Measurements from ENCODE around the gene RGS13.

- TF ChIP-seq, protein P1, sequence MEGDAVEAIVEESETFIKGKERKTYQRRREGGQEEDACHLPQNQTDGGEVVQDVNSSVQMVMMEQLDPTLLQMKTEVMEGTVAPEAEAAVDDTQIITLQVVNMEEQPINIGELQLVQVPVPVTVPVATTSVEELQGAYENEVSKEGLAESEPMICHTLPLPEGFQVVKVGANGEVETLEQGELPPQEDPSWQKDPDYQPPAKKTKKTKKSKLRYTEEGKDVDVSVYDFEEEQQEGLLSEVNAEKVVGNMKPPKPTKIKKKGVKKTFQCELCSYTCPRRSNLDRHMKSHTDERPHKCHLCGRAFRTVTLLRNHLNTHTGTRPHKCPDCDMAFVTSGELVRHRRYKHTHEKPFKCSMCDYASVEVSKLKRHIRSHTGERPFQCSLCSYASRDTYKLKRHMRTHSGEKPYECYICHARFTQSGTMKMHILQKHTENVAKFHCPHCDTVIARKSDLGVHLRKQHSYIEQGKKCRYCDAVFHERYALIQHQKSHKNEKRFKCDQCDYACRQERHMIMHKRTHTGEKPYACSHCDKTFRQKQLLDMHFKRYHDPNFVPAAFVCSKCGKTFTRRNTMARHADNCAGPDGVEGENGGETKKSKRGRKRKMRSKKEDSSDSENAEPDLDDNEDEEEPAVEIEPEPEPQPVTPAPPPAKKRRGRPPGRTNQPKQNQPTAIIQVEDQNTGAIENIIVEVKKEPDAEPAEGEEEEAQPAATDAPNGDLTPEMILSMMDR (conservative IDR thresholded peaks at IDR 0.05; ENCODE audit: low read length) = no peak
- no peak for TF ChIP-seq EZH2phosphoT487 (IDR thresholded peaks at IDR 0.05; ENCODE audit: borderline replicate concordance, low read depth, low read length)
Measured at GRCh38 chr1:192592517-192592916, 43.4 kb upstream of the RGS13 start.

Data from OCI-LY7 (cell line).